ENCODE data around the gene PTPN21.

- TF ChIP-seq, protein P1, sequence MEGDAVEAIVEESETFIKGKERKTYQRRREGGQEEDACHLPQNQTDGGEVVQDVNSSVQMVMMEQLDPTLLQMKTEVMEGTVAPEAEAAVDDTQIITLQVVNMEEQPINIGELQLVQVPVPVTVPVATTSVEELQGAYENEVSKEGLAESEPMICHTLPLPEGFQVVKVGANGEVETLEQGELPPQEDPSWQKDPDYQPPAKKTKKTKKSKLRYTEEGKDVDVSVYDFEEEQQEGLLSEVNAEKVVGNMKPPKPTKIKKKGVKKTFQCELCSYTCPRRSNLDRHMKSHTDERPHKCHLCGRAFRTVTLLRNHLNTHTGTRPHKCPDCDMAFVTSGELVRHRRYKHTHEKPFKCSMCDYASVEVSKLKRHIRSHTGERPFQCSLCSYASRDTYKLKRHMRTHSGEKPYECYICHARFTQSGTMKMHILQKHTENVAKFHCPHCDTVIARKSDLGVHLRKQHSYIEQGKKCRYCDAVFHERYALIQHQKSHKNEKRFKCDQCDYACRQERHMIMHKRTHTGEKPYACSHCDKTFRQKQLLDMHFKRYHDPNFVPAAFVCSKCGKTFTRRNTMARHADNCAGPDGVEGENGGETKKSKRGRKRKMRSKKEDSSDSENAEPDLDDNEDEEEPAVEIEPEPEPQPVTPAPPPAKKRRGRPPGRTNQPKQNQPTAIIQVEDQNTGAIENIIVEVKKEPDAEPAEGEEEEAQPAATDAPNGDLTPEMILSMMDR (IDR thresholded peaks at IDR 0.05): no peak
- no peak for TF ChIP-seq POLR2A (IDR thresholded peaks at IDR 0.05)
These were observed 3.5 kb downstream of the PTPN21 start for GRCh38 chr14:88551094-88551870.
